DOHH2 (cell line): ENCODE results near the gene PHYHIPL.

Source experiments
- H3F3A ChIP-seq: fragments of 200-600 bp; sonication (generic), shearing (Covaris generic); 2 replicates; pipeline ENCODE4 v1.6.0; 2016; ENCODE audit warnings: antibody characterized with exemption, mild to moderate bottlenecking; ENCODE audit not compliant: control insufficient read depth, insufficient read depth
- H3K27ac ChIP-seq: fragments of 200-600 bp; sonication (generic); 2 replicates; pipeline ENCODE4 v1.5.1; 2014; ENCODE audit warnings: low read depth, mild to moderate bottlenecking, low read length, moderate library complexity
- H3K27me3 ChIP-seq: fragments of 200-600 bp; sonication (generic); 2 replicates; pipeline ENCODE4 v1.6.1; 2014; ENCODE audit warnings: mild to moderate bottlenecking, low read length, mixed read lengths; ENCODE audit not compliant: control insufficient read depth
- H3K36me3 ChIP-seq: fragments of 200-600 bp; sonication (generic); 2 replicates; pipeline ENCODE4 v1.6.1; 2014; ENCODE audit warnings: mild to moderate bottlenecking, low read length, moderate library complexity, mixed read lengths; ENCODE audit not compliant: control insufficient read depth
- H3K4me1 ChIP-seq: fragments of 200-600 bp; sonication (generic); 2 replicates; pipeline ENCODE4 v1.6.1; 2014; ENCODE audit warnings: mild to moderate bottlenecking, low read length, mixed read lengths; ENCODE audit not compliant: control insufficient read depth
- H3K4me2 ChIP-seq: fragments of 200-600 bp; sonication (generic); 2 replicates; pipeline ENCODE4 v1.6.0; 2014; ENCODE audit warnings: mild to moderate bottlenecking, low read length, moderate library complexity
- H3K4me3 ChIP-seq: fragments of 200-600 bp; sonication (generic); 2 replicates; pipeline ENCODE4 v1.5.1; 2014; ENCODE audit warnings: mild to moderate bottlenecking, low read length, mixed read lengths
- H3K79me2 ChIP-seq: fragments of 200-600 bp; sonication (generic); 2 replicates; pipeline ENCODE4 v1.6.1; 2014; ENCODE audit warnings: mild to moderate bottlenecking, low read length, mixed read lengths; ENCODE audit not compliant: control insufficient read depth
- H3K9me2 ChIP-seq: fragments of 200-600 bp; sonication (generic); replicated peaks from 2 replicates; pipeline ENCODE4 v1.6.1; 2014; ENCODE audit warnings: mild to moderate bottlenecking, low read length, mixed read lengths; ENCODE audit not compliant: control insufficient read depth
- H3K9me3 ChIP-seq: fragments of 200-600 bp; sonication (generic); 2 replicates; pipeline ENCODE4 v1.6.1; 2014; ENCODE audit warnings: antibody characterized with exemption, low read length, mixed read lengths; ENCODE audit not compliant: control insufficient read depth, insufficient read depth
- H4K20me1 ChIP-seq: fragments of 200-600 bp; sonication (generic); 2 replicates; pipeline ENCODE4 v1.6.0; 2014; ENCODE audit warnings: low read depth, mild to moderate bottlenecking, antibody characterized with exemption, low read length, moderate library complexity; ENCODE audit not compliant: control insufficient read depth, insufficient read depth
- EZH2phosphoT487 ChIP-seq: fragments of 200-600 bp; sonication (generic); IDR thresholded peaks from 2 replicates; pipeline ENCODE4 v1.6.1; 2017; ENCODE audit warnings: borderline replicate concordance, mild to moderate bottlenecking, antibody characterized with exemption, low read length, moderate library complexity, mixed read lengths
- TF ChIP-seq, protein P1 (sequence below): fragments of 200-600 bp; sonication (generic); IDR thresholded peaks from one replicate; pipeline ENCODE4 v1.5.1; 2014; ENCODE audit warnings: antibody characterized with exemption, mild to moderate bottlenecking, low read depth, low read length; ENCODE audit not compliant: poor library complexity, severe bottlenecking

PHYHIPL gene

GRCh38 chr10:59176241-59177030 lies at the start of gene PHYHIPL:
PHYHIPL (plus strand) TSS chr10:59176643; CDS start chr10:59176854, 211 bp downstream.
- Histone ChIP-seq H3K4me2 (no peak within 1 kb of the TSS), H3K9me2 (no peaks in the 10 kb centered on the region), H3K4me3 (no peak within 1 kb of the TSS), H3F3A (no peaks in the 10 kb centered on the region), H3K36me3 (no peaks in the 10 kb centered on the region), H3K27me3 (no peaks in the 10 kb centered on the region), H4K20me1 (no peaks in the 10 kb centered on the region), H3K27ac (no peak within 1 kb of the TSS), H3K79me2 (no peaks in the 10 kb centered on the region), H3K4me1 (no peaks in the 10 kb centered on the region), H3K9me3 (peaks cover 7% of the 10 kb centered on the region; the same call in 1 of the 2 replicates)
- TF ChIP-seq, protein P1, sequence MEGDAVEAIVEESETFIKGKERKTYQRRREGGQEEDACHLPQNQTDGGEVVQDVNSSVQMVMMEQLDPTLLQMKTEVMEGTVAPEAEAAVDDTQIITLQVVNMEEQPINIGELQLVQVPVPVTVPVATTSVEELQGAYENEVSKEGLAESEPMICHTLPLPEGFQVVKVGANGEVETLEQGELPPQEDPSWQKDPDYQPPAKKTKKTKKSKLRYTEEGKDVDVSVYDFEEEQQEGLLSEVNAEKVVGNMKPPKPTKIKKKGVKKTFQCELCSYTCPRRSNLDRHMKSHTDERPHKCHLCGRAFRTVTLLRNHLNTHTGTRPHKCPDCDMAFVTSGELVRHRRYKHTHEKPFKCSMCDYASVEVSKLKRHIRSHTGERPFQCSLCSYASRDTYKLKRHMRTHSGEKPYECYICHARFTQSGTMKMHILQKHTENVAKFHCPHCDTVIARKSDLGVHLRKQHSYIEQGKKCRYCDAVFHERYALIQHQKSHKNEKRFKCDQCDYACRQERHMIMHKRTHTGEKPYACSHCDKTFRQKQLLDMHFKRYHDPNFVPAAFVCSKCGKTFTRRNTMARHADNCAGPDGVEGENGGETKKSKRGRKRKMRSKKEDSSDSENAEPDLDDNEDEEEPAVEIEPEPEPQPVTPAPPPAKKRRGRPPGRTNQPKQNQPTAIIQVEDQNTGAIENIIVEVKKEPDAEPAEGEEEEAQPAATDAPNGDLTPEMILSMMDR, result no peak
- TF ChIP-seq EZH2phosphoT487, result no peak

DNA sequence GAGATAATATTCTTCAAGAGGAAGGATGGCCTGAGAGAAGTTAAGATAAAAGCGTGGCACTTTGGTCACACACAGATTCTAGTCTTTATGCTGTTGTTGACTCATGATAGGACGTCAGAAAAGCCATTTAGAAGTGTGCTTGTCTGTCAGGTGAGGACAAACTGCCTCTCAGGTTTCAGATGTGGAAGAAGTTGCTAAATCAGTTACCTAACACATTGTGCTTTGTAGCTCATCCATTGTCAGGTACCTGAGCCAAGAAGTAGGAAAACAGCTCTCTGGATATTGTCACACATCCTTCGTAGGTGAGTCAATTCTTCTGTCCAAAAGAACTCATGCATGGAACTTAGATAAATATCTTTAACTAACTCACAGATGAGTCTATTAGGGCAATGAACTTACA lies 49.5 kb upstream of the PHYHIPL start:
- H3K4me3 ChIP-seq, result no peak overlapping the region
- no peak overlapping the region for H3K4me2 ChIP-seq
- H3K9me3 ChIP-seq, result no peaks in the 10 kb centered on the region
- H3K9me2 ChIP-seq, result no peaks in the 10 kb centered on the region
- no peaks in the 10 kb centered on the region for H4K20me1 ChIP-seq
- no peaks in the 10 kb centered on the region for H3F3A ChIP-seq
- no peaks in the 10 kb centered on the region for H3K36me3 ChIP-seq
- H3K27ac ChIP-seq, result no peak overlapping the region
- peaks cover 9% of the 10 kb centered on the region for H3K4me1 ChIP-seq
- TF ChIP-seq EZH2phosphoT487, result no peak
- TF ChIP-seq, protein P1, result no peak
- no peaks in the 10 kb centered on the region for H3K27me3 ChIP-seq
- no peaks in the 10 kb centered on the region for H3K79me2 ChIP-seq

DNA sequence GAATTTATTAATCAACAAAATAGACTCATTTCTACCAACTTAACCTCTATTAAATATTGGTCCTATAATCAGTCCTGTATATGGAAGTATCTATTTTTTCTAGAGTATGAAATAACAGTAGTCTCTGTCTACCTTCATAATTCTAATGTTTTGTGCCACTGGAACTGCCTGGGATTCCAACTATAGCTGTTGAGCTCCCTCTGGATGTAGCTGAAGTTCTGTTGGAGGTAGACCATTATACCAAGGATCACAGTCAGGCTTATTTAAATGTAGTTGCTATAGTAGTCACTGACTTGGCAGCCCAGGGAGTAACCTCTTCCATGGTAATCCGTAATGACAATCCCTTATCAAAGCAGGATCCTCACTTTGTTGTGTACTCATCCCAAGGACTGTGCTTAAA lies 48.5 kb upstream of the PHYHIPL start:
- H3F3A ChIP-seq, result no peaks in the 10 kb centered on the region
- no peak overlapping the region for H3K27ac ChIP-seq
- no peaks in the 10 kb centered on the region for H3K9me2 ChIP-seq
- H3K79me2 ChIP-seq, result no peaks in the 10 kb centered on the region
- no peaks in the 10 kb centered on the region for H4K20me1 ChIP-seq
- no peaks in the 10 kb centered on the region for H3K9me3 ChIP-seq
- H3K4me2 ChIP-seq, result no peak overlapping the region
- peaks cover 18% of the 10 kb centered on the region for H3K4me1 ChIP-seq
- H3K36me3 ChIP-seq, result no peaks in the 10 kb centered on the region
- TF ChIP-seq, protein P1, result no peak
- no peak for TF ChIP-seq EZH2phosphoT487
- no peaks in the 10 kb centered on the region for H3K27me3 ChIP-seq
- H3K4me3 ChIP-seq, result no peak overlapping the region
